GM12801 (cell line): ENCODE data around the gene MEX3A.

Source experiments
- CTCF ChIP-seq: IDR thresholded peaks from one replicate; pipeline ENCODE4 v1.5.1; 2011; ENCODE audit warnings: control low read depth; ENCODE audit not compliant: insufficient read length; ENCODE audit errors: extremely low read depth

The MEX3A gene

GRCh38 chr1:156119503-156120209 lies 37.4 kb upstream of the MEX3A start:
- TF ChIP-seq CTCF, result no peak

GRCh38 chr1:156118177-156118868 lies 36.1 kb upstream of the MEX3A start:
- TF ChIP-seq CTCF, result no peak

- no peak for TF ChIP-seq CTCF
Observed at GRCh38 chr1:156117414-156118176, 35.3 kb upstream of the MEX3A start.

GRCh38 chr1:156115514-156116374 lies 33.5 kb upstream of the MEX3A start:
- no peak for TF ChIP-seq CTCF

GRCh38 chr1:156114919-156115513 lies 32.8 kb upstream of the MEX3A start:
- no peak for TF ChIP-seq CTCF

GRCh38 chr1:156114101-156114918 lies 32.0 kb upstream of the MEX3A start, which contains the start of gene LMNA:
TSS of gene LMNA (plus strand) at chr1:156114711. CDS start at chr1:156114919, 208 bp downstream.
- no peak for TF ChIP-seq CTCF
